Lower lobe of right lung (tissue), 2 donors: ENCODE data around the gene GTPBP4. TPM values are rescaled to one million over a fixed set of nuclear protein-coding genes. Genes with fewer than 3 reads are reported as not detected.

ENCODE experiments used
- ATAC-seq, 2 donors: fragments of 200-7000 bp; cut with Tn5 transposase; one replicate each; pipeline ENCODE4 v1.9.1; 2020 to 2022; ENCODE audit warnings: mild to moderate bottlenecking in 2 of 2, moderate library complexity in 2 of 2
- DNase-seq: peaks from one replicate; pipeline ENCODE4 v3.0.0-alpha.2; 2020
- H3K27ac ChIP-seq: fragments of 200-600 bp; one replicate; pipeline ENCODE4 v1.8.0; 2022
- H3K27me3 ChIP-seq: fragments of 200-600 bp; one replicate; pipeline ENCODE4 v1.8.0; 2022; ENCODE audit warnings: low read depth
- H3K36me3 ChIP-seq: fragments of 200-600 bp; one replicate; pipeline ENCODE4 v1.8.0; 2022; ENCODE audit warnings: mild to moderate bottlenecking
- H3K4me1 ChIP-seq: fragments of 200-600 bp; one replicate; pipeline ENCODE4 v1.8.0; 2022
- H3K4me3 ChIP-seq: fragments of 200-600 bp; one replicate; pipeline ENCODE4 v1.8.0; 2022; ENCODE audit warnings: mild to moderate bottlenecking
- H3K9me3 ChIP-seq: fragments of 200-600 bp; one replicate; pipeline ENCODE4 v1.8.0; 2022
- CTCF ChIP-seq: fragments of 200-600 bp; IDR thresholded peaks from one replicate; pipeline ENCODE4 v1.8.0; 2022; ENCODE audit warnings: antibody characterized with exemption, mild to moderate bottlenecking
- intact Hi-C: fragments of 100-400 bp; cut with DNase I; formaldehyde crosslinking; loops from one replicate; pipeline ENCODE4 v1.11.0; 2022
- total RNA-seq: library from RNA; stranded (reverse); fragmentation: NEBNext Ultra II Directional; extraction: Animal tissue kit (Norgen Biotek cat#: 25700); gene quantifications from one replicate; pipeline ENCODE4 v1.2.1, GENCODE V29; 2021
- donor health status: DM: no; HTN: yes; CAD: no; lungs with severe emphysema.

The GTPBP4 gene
- total RNA-seq, 1 donor from 2014 or later, result 28.9 TPM

GRCh38 chr10:1050554-1050953 is 62.3 kb downstream of the GTPBP4 start:
- no peak for TF ChIP-seq CTCF
- intact Hi-C loops, result no loop called here
- Histone ChIP-seq H3K4me1 (peaks cover 58% of the 10 kb centered on the region), H3K4me3 (peak overlapping the region; percentile 79), H3K27ac (peak overlapping the region; percentile 100), H3K27me3 (no peaks in the 10 kb centered on the region), H3K9me3 (no peaks in the 10 kb centered on the region), H3K36me3 (peaks cover 13% of the 10 kb centered on the region)
- DNase-seq (no peak), ATAC-seq (no peak)

- DNase-seq, result no peak
- Histone ChIP-seq H3K9me3 (no peaks in the 10 kb centered on the region), H3K36me3 (peaks cover 18% of the 10 kb centered on the region), H3K4me3 (no peak overlapping the region), H3K27me3 (no peaks in the 10 kb centered on the region), H3K27ac (no peak overlapping the region), H3K4me1 (peaks cover 62% of the 10 kb centered on the region)
- intact Hi-C loops, result no loop called here
- no peak for TF ChIP-seq CTCF
- ATAC-seq, result no peak
These were observed 66.5 kb downstream of the GTPBP4 start for GRCh38 chr10:1054684-1055083.

- H3K9me3 ChIP-seq, result no peaks in the 10 kb centered on the region
- H3K27me3 ChIP-seq, result no peaks in the 10 kb centered on the region
- peaks cover 51% of the 10 kb centered on the region for H3K4me1 ChIP-seq
- no peak for TF ChIP-seq CTCF
- H3K27ac ChIP-seq, result peak within 1 kb of the TSS; percentile 99
- ATAC-seq, result peak; percentile 98 to 99
- intact Hi-C loops, result no loop called here
- DNase-seq, result peak; percentile 88
- peak within 1 kb of the TSS; percentile 85 for H3K4me3 ChIP-seq
- H3K36me3 ChIP-seq, result peaks cover 18% of the 10 kb centered on the region
These were observed 68.3 kb downstream of the GTPBP4 start, which contains the start of gene WDR37 for GRCh38 chr10:1056326-1057105. Gene WDR37, plus strand, starts transcription at chr10:1056385. Its CDS starts 15,771 bp downstream, at chr10:1072156.

- intact Hi-C loops, result no loop called here
- no peak for TF ChIP-seq CTCF
These were observed 68.9 kb downstream of the GTPBP4 start for GRCh38 chr10:1057106-1057657.

GRCh38 chr10:1058017-1058416 is 69.8 kb downstream of the GTPBP4 start:
- no peak for TF ChIP-seq CTCF
- intact Hi-C loops, result no loop called here
- H3K4me3 ChIP-seq, result peak overlapping the region; percentile 85
- ATAC-seq (no peak), DNase-seq (no peak)
- H3K27me3 ChIP-seq, result no peaks in the 10 kb centered on the region
- no peak overlapping the region for H3K27ac ChIP-seq
- peaks cover 49% of the 10 kb centered on the region for H3K4me1 ChIP-seq
- H3K36me3 ChIP-seq, result peaks cover 12% of the 10 kb centered on the region
- no peaks in the 10 kb centered on the region for H3K9me3 ChIP-seq

More at GRCh38 chr10:1057106-1057657, 68.9 kb downstream of the GTPBP4 start:
- Histone ChIP-seq H3K27me3 (no peaks in the 10 kb centered on the region), H3K9me3 (no peaks in the 10 kb centered on the region), H3K27ac (peak overlapping the region; percentile 99), H3K4me3 (peak overlapping the region; percentile 85), H3K4me1 (peaks cover 51% of the 10 kb centered on the region), H3K36me3 (peaks cover 18% of the 10 kb centered on the region)
- DNase-seq (no peak), ATAC-seq (peak; percentile 41 to 47)
